ENCODE results near the gene SCCPDH.

The SCCPDH gene

DNA sequence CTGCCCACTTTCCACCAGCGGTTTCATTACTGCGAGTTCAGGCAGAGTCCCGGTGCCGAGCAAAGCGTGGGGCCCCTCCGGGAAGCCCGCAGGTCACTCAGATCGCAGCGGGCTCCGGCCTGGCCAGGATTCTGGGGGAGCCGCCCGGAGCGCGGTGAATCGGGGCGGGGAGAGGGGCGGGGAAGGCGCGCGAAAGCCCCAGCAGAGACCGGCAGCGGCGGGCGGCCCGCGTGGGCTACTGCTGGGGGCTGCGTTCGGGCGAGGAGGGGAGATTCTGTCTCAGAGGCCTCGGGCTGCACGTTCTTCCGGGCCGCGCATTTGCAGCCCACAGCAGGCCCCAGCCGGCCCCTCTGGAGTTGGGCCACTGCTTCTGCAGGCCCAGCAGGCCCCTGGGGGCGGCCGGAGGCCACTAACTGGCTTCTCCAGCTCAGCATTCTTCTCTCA, 64.7 kb downstream of the SCCPDH start:
- DNase-seq, result no peak

DNA sequence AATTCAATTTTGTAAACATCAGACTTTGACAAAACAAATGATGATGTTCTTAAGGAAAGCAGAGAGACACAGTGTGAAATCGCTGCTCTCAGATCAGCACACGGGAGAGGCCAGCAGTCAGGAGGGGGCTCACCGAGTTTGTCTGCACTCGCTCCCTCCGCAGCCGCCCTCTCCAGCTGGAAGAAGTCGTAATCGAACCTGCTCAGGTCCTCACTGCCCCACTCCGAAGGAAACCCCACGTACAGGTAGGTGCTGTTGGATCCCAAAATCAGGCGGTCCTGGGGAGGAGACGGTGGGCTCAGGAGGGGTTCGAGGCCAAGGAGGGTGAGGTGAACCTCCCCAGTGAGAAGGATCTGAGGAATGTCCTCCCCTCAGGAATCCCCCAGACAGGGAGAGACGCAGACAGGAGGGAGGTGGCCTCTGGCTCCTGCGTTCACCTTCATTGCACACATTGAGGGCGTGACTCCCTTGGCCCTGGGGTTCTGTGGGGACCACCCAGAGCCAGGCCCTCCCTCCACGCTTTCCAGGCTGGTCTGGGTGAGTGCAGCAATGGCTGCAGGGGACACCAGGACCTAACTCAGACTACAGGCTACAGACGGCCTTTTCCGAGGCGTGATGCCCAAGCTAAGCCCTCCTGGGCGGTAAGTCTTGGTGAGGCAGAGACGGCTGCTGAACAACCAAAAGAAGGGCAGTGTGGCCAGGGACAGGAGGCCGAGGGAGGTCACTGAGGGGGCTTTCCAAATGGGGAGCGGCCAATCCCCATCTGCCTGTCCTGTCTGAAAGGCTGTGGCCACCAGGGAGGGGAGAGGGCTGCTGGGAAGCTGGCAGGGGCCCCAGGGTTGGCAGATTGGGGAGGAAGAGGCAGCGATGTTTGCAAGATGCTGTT, 65.5 kb downstream of the SCCPDH start:
- DNase-seq, result no peak

DNA sequence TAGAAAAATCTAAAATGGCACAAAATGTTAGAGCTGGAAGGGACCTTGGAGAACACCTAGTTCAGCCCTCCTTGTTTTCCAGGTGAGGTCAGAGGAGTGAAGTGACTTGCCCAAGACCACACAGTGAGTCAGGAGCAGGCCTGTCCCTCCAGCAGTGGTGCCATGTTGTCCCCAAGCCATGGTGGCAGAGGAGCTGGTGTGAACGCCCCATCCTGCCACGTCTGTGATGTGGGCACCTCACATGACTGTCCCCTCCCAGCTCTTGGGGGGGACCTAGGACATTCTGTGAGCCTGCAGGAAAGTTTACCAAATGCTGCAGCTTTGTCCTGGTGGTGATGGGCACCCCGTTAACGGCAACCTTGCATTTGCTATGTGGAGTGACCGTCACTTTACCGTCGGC, 66.2 kb downstream of the SCCPDH start:
- no peak for DNase-seq

DNA sequence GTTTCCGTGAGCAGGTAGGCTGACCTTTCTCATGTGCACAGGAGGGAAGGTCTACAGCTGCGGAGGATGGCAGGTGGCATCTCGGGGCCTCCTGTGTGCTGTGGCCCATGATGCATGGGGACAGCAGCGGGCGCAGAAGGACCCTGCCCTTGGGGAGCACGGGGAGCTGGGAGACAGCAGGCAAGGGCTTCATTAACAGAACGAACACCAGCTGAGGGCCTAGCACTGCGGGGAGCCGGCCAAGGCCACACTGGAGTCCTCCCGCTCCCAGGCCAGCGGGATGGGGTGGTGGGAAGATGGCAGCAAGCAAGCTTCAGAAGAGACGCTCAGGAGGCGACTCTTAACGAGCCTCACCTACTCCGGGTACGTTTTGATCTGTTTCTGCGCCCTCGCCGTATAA, 66.6 kb downstream of the SCCPDH start:
- no peak for DNase-seq

DNA sequence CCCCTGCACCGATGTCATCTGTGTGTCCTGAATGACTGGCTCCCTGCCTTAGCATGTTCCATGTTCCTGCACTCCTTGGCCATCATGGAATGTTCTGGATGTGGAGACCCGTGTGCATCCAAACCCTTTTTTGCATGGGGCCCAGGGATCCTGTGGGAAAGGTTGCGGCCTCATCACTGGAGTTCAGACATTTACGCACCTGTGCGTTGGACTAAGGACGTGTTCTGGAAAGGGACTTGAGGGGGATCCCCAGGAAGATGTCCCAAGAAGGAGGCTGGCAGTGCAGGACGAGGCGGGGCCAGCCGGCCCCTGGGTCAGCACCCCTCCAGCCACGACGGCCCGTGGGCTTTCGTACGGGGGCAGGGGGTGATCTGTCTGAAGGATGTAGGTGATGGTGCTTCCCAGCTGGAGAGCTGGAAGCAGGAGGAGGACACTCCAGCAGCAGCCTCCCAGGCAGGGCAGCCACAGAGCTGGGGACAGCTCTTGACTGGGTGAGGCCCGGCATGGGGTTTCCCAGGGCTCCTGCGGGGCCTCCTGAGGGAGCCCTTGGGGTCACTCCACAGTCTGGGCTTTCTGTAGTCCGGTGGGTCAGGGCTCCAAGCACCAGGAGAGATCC, 67.2 kb downstream of the SCCPDH start:
- no peak for DNase-seq

DNA sequence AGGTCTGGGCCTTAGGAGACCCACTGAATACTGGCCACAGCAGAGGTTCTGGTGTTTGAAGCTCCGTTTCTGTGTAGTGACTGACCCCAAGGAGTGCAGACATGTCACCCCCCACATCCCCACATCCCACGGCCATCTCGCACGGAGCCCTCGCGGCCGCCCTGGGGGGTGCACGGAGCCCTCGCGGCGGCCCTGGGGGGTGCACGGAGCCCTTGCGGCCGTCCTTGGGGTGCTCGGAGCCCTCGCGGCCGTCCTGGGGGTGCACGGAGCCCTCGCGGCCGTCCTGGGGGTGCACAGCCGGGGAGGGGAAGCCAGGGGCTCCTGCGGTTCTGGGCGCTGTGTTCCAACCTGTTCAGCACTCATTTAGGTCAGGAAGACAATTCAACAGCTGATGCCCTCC, 68.4 kb downstream of the SCCPDH start:
- DNase-seq, result no peak

DNA sequence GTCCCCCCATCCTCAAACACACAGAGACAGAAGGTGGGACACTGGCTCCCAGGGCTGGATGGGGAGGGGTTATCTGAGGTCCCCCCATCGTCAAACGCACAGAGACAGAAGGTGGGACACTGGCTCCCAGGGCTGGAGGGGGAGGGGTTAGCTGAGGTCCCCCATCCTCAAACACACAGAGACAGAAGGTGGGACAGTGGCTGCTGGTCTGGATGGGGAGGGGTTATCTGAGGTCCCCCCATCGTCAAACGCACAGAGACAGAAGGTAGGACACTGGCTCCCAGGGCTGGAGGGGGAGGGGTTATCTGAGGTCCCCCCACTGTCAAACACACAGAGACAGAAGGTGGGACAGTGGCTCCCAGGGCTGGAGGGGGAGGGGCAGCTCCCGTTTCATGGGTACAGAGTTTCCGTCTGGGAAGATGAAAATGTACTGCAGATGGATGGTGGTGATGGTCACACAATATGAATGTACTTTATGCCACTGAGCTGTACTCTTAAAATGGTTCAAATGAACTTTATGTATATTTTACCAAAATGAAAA, 69.2 kb downstream of the SCCPDH start:
- no peak for DNase-seq

DNA sequence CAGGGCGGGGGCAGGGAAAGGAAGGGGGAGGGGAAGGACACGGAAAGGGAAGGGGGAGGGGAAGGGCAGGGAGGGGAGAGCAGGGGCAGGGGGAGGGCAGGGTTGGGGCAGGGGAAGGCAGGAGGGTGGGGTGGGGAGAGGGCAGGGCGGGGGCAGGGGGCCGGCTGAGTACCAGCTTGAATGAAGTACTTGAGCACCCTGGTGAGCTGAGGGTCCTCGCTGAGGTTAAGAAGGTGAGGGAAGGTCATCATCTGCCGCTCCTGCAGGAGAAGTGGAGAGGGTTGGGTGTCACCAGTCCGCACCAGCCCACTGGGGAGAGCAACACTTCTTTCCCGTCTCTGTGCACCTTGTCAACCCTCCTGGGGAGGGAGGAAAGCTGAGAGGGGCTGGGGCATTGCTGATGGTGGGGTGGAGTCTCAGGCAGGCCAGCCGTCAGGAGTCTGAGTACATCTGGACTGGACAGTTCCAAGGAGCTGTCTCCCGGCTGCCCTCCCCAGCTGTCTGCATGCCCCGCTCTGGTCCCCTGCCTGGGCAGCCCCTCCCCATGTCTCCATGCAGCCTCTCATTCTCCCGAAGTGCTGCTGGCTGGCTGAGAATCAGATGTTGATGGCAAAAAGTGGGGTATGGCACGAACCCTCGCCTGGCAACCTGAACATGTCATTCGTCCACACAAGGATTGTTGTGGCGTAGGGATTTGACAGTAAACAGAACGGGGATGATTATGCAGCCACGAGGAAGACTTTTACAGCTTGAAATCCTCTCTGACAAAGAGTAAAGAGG, 70.0 kb downstream of the SCCPDH start:
- no peak for DNase-seq

DNA sequence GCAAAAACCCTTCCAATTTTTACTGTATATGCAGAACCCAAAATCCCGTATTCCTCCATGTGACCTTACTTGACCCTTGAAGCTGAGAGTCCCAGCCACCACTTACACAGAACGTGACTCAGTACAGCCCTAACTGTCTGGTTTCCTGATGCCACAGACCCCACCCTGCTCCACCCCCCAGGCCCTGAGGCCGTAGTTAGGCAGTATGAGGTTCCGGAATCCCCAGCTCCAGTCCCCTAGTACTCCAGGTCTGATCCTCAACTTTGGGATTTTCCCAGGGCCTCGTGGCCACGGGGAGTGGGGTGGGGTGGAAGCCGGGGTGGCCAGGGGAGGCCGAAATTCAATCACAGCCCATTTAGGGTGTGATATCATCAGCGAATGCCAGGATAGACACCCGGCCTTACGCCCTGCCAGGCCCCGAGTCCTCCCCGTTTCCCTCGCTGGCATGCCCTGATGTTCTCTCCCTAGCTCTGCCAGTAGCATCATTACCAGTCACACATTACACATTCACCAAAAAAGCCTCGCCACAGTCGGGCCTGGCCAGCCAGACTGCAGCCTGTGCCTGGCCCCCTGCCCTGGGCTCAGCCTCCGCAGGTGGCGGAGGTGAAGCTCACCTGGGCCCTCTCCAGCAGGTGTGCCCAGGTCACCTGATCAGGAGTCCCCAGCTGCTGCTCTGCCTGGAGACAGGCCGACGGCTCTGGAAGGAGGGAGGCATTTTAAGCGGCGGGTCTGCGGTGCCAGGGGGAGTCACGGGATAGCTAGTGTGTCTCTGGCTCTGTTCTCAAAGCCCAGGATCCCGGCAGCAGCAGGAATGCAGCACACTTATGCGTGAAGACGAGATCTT, 70.8 kb downstream of the SCCPDH start:
- DNase-seq, result no peak

DNA sequence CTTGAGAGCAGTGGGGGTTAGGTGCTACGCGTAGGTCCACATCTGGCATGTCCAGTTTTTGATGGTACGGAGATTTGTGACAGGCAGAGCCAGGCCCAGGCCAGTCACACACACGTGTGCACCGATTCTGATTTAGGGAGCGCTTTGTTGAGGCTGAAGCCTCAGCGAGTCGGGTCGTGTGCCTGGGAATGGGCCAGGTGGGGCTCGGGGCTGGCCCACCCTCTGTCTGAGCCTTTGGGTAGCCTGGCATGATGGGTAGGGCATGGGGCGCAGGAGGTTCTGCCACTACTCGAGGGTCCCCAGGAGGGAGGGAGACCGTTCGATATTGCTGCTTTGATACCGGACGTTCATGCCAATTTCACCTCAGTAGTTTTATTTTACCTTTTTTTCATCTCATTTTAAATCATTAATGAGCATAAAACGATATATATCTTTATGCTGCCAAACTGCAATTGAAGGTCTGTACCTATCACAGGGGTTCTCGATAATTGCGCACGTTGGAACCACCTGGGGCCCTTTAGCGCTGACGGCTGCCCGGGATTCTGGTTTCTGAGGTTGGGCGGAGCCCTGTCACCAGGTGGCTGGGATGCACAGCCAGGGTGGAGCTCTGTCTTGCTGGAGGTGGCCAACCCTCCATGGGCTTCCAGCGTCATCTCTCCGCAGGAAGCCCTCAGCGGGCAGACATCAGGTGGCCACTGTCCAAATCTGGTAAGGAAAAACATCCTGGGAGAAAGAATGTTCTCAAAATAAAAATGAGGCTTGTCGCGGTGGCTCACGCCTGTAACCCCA, 71.9 kb downstream of the SCCPDH start:
- DNase-seq, result no peak

DNA sequence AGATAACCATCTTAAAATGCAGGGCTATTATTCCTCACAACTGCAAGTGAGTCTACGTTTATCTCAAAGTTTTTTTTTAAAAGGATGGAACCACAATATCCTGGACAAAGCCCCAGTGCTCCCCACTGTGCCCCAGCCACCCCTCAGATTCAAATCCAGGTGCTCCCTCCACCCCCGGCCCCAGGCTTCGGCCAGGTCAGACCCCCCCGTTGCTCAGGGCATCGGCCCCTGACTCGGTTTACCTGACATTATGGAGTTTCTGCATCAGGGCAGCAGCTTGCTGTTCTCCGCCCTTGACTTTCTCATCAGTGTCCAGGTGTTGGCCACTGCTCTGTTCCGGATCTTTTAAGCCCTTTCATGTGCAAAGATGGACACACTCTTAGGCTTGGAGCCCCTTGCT, 72.9 kb downstream of the SCCPDH start:
- DNase-seq, result no peak

DNA sequence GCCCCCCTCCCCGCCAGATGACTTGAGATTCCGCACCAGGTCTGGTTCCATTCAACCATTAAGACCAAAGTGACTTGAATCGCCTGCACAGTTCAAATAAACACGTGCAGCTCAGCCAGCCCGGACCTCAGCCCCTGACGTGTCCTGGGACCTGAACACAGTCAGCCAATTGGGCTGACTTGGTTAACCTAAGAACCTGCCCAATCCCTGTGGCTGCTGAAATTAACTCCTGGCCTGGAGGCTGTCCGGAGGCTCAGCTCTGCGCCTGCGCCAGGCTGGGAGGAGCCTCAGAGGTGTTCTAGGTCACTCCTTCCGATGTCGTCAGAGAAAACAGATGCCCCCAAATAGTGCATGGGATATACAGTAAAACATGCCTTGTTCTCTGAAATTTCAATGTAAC, 73.4 kb downstream of the SCCPDH start:
- no peak for DNase-seq

DNA sequence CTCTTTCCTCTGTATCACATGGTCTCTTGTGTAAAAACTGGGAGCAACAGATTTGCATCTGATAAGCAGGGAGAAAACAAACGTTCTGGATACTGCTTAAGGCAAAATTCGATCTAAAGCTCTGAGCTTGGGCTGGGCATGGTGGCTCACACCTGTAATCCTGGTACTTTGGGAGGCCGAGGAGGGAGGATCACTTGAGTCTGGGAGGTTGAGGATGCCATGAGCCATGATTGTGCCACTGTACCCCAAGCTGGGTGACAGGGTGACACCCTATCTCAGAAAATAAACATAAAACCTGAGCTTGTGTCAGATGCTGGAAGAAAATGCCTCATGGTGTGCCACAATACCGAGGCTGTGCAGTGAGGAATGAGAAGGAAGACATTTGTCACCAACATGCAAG, 73.9 kb downstream of the SCCPDH start:
- DNase-seq, result no peak

DNA sequence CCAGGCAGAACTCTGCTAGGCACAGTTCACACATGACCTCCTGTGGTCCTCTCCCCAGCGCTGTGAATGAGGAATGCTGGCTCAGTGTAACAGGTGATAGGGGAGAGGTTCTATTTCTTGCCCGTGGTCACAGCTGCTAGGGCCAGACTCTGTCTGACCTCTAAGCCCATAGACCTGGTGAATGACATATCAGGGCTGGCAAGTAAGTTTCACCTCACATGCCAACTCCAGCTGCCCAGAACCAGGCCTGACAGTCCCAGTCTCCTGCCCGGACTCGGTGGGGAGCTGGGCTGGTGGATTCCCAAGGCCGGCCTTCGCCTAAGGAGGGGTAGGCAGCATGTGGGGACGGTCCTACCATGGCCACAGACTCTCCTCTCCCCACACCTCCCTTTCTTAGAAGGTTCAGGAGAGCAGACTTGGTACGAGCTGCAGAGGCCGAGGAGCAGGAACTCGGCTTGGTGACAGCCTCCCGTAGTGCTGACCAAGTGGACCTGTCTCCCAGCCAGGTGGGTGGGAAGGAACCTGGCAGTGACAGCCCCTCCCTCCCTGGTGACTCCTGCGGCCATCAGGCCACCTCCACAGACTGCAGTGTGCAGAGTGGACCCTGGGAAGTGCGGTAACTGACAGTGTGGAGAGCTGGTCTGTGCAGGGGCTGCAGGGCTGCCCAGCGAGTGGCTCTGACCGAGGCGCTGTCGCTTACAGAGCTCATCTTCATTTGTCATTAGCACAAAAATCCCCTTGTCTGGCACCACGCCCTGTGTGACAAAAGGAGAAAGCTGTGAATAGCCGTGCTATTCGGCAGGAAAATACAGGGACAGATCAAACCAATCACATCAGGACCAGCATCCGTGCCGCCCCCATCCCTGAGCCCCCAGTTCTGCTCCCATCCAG, 74.6 kb downstream of the SCCPDH start:
- DNase-seq, result no peak

DNA sequence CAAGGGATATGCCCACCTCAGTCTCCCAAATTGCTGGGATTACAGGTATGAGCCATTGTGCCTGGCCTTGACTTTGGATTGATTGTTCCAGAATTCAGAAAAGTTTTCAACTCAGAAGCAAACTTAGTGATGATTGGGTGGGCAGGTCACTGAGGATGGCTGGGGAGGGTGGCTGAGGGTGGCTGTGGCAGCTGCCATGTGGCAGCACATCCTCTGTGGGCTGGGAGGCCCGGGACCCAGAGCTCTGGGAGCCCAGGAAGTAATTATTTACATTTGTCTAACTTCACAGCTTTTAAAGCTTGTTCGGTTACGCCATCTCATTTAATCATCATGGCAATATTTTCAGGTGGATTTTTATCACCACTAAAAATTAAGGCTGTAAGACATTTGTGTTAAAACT, 76.1 kb downstream of the SCCPDH start:
- DNase-seq, result no peak

DNA sequence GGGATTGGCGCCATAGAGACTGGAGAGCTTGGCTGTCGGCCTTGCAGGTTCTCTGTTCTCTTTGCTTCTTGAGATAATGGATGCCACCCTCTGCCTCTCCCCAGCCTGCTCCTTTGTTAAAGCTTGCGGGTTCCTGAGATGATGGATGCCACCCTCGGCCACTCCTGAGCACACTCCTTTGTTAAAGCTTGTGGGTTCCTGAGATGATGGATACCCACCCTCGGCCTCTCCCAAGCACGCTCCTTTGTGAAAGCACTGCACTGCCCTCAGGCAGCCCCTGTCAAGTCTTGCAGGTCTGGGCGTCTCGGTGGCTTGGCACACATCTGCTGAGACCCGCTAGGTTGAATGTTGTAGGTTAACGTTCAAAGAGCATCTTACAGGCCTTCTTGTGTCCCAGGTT, 76.5 kb downstream of the SCCPDH start:
- DNase-seq, result no peak

DNA sequence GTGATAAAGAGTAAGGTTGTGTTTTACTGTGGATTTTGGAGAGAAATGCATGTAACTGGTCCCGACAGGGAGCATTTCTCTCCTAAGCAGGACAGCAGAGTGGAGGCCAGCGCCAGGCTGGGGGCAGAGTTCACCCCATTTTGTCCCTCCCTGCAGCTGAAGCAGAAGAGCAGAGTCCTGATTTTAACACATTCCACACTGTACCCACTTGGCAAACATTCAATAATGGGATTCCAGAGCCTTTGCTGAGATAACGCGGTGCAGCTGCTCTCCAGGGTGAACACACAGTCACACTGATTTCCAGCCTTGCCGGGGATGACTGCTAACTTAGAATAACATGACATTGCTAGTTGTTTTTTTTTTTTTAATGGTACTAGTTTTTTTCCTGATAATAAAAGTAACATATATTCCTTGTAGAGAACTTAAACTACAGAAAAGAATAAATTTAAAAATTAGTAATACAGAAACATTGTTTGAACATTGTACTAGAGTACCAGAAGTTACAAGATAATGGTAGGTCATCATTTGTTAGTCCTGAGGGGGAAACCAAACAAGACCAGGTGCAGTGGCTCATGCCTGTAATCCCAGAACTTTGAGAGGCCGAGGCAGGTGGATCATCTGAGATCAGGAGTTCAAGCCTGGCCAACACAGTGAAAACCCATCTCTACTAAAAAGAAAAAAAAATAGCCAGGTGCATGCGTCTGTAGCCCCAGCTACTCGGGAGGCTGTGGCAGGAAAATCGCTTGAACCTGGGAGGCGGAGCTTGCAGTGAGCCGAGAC, 77.2 kb downstream of the SCCPDH start:
- DNase-seq, result no peak

DNA sequence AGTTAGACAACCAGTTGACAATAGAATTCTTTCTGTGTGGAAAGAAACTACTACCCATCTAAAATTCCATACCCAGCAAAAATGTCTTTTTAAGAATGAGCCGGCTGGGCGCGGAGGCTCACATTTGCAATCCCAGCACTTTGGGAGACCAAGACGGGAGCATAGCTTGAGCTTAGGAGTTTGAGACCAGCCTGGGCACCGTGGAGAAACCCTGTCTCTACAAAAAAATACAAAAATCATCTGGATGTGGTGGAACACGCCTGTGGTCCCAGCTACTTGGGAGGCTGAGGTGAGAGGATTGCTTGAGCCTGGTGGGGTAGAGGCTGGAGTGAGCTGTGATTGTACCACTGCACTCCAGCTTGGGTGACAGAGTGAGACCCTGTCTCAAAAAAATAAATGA, 79.2 kb downstream of the SCCPDH start:
- no peak for DNase-seq

DNA sequence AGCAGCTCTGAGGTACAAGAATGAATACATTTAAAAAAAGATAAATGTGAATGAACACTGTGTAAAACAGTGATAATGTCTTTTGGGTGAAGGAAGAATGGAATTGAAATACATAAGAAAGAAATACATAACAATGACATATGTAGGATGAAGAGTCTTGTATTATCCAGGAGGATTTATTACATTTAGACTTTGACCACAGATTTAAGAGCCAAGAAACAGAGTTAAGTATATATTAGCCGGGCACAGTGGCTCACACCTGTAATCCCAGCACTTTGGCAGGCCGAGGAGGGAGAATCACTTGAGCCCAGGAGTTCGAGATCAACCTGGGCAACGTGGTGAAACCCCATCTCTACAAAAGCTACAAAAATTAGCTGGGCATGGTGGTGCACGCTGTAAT, 79.7 kb downstream of the SCCPDH start:
- DNase-seq, result no peak
